ENCODE data around the gene ACTA1.

DNA sequence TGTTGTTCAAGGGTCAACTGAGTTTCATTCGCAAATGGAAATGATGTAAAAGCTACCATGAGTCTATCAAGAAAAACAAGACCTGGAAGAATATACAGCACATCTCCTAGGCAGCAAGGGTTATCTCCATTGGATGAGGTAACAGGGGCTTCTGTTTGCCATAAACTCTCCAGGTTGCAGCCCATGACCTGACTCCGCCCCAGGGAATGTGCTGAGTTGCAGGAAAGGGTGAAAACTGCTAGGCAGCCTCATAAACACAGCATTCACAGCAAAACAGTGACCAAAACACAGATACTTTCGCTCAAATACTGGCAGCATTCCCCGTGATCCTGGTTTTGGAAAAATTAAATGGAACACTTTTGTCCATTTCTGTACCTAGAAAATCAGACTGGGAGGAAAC is 20.2 kb upstream of the ACTA1 start:
- no peak for TF ChIP-seq EZH2 (IDR thresholded peaks at IDR 0.05; ENCODE audit: low read depth, low read length, severe bottlenecking)
- TF ChIP-seq, protein P1, sequence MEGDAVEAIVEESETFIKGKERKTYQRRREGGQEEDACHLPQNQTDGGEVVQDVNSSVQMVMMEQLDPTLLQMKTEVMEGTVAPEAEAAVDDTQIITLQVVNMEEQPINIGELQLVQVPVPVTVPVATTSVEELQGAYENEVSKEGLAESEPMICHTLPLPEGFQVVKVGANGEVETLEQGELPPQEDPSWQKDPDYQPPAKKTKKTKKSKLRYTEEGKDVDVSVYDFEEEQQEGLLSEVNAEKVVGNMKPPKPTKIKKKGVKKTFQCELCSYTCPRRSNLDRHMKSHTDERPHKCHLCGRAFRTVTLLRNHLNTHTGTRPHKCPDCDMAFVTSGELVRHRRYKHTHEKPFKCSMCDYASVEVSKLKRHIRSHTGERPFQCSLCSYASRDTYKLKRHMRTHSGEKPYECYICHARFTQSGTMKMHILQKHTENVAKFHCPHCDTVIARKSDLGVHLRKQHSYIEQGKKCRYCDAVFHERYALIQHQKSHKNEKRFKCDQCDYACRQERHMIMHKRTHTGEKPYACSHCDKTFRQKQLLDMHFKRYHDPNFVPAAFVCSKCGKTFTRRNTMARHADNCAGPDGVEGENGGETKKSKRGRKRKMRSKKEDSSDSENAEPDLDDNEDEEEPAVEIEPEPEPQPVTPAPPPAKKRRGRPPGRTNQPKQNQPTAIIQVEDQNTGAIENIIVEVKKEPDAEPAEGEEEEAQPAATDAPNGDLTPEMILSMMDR (IDR thresholded peaks at IDR 0.05; ENCODE audit: control extremely low read depth in 1 of 3, insufficient read depth in 1 of 3, low read depth in 1 of 3, low read length in 3 of 3): no peak

All from H1 (cell line).